ENCODE results near the gene CNKSR1.

The CNKSR1 gene

DNA sequence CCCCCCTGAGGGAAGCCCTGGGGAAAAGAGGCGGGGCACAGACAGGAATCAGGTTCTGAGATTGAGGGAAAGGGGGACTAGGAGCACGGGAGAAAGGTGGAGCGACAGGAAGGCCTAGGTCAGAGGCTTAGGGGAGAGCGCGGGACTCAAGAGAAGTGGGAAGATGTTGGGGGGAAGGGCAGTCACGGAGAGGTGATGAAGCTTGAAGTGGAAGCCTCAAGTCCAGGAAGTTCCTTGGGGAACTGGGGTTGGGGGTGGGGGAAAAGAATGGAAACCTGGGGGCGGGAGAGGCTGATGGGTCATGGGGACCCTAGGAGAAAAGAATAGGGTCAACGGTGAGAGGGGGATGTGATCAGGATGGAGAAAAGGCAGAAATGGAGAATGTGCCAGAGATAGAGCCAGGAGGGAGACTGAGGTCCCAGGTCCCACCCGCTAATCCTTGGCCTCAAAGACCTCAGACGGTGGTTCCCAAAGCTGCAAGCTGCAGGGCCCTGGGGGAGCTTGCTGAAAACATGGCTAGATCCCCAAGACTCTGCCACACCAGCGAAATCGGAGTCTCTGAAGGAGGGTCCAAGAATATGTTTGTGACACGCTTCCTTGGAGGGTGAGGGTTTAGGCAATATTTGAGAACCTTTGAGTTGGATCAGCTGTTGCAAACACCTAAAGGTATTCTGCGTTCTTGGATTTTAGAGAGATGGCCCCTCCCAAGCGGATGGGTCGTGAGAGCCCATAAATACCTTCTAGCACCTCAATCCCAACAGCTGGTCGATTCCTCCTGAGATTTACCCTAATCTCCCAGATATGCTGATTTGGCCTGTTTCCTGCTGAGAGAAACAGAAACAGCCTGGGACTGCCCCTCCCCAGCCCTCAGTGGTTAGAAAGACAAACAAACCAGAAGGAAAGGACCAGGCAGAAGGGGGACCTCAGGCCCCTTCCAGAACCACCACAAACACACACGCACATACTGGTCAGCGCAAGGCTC lies 12.1 kb upstream of the CNKSR1 start:
- Mint-ChIP-seq H3K4me3 (peak overlapping the region; percentile 68), H3K36me3 (ENCODE audit: low read depth) (peaks cover 6% of the 10 kb centered on the region), H3K4me1 (ENCODE audit: low read depth) (peaks cover 30% of the 10 kb centered on the region), H3K27me3 (peaks cover 56% of the 10 kb centered on the region), H3K27ac (peak overlapping the region; percentile 42), H3K9me3 (no peaks in the 10 kb centered on the region)
- intact Hi-C loops (cut with micrococcal nuclease) = loop anchor here (5.0 kb wide), 4 partner anchors 58 to 157 kb away; partner anchors contain the start of gene CEP85

DNA sequence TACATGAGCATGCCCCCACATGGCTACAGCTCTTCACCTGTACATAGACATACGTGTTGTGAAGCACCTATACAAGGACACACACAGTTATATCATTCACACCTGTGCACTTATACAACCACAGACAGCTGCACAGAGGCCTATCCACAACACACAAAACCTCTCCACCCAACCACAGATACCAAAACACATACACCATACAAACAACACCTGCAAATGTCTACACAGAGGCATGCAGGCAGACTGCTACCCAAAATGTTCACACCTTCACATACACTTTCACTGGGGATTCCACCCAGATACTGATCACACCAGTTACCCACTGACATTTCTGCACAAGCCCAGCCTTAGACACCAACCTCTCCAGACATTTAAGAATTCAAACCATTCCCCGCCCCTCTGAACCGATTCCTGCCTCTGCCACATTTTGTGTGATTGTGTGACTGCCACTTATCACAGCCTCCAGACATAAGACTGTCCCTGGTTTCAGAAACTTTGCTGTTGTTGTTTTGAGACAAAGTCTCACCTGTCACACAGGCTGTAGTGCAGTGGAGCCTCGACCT lies 10.5 kb upstream of the CNKSR1 start:
- intact Hi-C loops (cut with micrococcal nuclease) = loop anchor here (5.0 kb wide), 2 partner anchors 66 to 156 kb away; partner anchors contain the start of gene CEP85
- Mint-ChIP-seq H3K9me3 (no peaks in the 10 kb centered on the region), H3K4me1 (ENCODE audit: low read depth) (peaks cover 38% of the 10 kb centered on the region), H3K27me3 (peaks cover 42% of the 10 kb centered on the region), H3K27ac (no peak overlapping the region), H3K36me3 (ENCODE audit: low read depth) (peaks cover 13% of the 10 kb centered on the region), H3K4me3 (no peak overlapping the region)

DNA sequence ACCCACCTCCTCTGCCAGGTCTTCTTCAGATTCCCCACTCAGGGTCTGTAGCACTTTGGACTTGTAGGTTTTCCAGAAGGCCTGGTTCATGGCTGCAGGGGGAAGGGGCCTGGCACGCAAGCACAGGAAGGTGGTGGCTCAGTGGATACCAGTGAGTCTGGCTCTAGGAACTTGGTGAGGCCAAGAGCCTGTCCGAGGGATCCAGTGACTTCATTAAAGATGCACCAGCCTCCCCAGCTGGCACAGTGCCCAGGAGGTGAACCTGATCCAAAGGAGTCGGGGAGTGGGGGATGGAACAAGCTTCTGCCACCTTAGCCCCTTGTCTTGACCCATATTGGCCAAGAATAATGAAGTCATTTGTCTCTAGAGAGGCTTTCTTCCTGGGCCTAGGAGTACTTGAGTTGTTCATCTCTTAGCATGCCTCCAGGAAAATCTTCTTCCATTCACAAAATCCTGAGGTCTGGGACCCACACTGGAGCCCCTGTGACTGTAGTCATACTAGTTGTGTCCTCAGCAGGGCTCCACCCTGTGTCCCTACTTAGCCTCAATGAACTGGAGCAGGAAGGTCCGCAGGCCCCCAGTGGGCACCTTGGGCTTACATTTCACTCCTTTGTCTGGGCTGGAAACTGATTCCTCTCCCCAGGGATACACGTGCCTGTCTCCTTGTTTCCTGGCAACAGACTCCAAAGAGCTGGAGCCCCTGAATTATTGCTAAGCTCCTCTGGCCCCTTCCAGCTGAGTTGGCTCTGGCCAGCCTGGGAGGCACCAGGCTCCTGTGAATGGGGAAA lies 8.7 kb upstream of the CNKSR1 start, which contains the start of gene C1orf232:
Gene C1orf232, minus strand, starts transcription at position 554 of the 788 bp plus-strand sequence. Its CDS starts 464 bp downstream, at position 90.
- peaks cover 31% of the 10 kb centered on the region for H3K4me1 Mint-ChIP-seq (ENCODE audit: low read depth)
- H3K27me3 Mint-ChIP-seq = peaks cover 27% of the 10 kb centered on the region
- peak within 1 kb of the TSS; percentile 93 for H3K4me3 Mint-ChIP-seq
- H3K27ac Mint-ChIP-seq = peak within 1 kb of the TSS; percentile 91
- H3K9me3 Mint-ChIP-seq = no peaks in the 10 kb centered on the region
- peaks cover 13% of the 10 kb centered on the region for H3K36me3 Mint-ChIP-seq (ENCODE audit: low read depth)
- intact Hi-C loops (cut with micrococcal nuclease) = loop anchor here (5.0 kb wide), 2 partner anchors 64 to 154 kb away; partner anchors contain the start of gene CEP85

DNA sequence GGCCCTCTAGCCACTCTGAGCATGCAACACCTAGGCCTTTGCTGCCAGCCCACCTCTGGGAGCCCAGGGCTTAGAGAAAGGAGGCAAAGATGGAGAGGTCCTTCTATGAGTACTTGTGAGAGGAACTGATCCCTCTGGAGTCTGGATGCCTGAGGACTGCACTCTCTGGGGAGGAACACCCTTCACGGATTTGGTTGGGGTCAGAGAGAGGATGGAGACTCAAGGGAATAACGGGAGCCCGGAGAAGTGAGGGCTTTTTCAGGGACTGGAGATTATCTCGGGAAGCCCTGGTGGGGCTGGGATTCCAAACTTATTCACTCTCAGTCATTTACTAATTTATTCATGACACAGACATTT lies 8.1 kb upstream of the CNKSR1 start:
- peaks cover 13% of the 10 kb centered on the region for H3K36me3 Mint-ChIP-seq (ENCODE audit: low read depth)
- no peak overlapping the region for H3K27ac Mint-ChIP-seq
- intact Hi-C loops (cut with micrococcal nuclease) = loop anchor here (5.0 kb wide), 2 partner anchors 63 to 153 kb away; partner anchors contain the start of gene CEP85
- no peaks in the 10 kb centered on the region for H3K9me3 Mint-ChIP-seq
- no peak overlapping the region for H3K4me3 Mint-ChIP-seq
- H3K4me1 Mint-ChIP-seq (ENCODE audit: low read depth) = peaks cover 31% of the 10 kb centered on the region
- peaks cover 23% of the 10 kb centered on the region for H3K27me3 Mint-ChIP-seq

DNA sequence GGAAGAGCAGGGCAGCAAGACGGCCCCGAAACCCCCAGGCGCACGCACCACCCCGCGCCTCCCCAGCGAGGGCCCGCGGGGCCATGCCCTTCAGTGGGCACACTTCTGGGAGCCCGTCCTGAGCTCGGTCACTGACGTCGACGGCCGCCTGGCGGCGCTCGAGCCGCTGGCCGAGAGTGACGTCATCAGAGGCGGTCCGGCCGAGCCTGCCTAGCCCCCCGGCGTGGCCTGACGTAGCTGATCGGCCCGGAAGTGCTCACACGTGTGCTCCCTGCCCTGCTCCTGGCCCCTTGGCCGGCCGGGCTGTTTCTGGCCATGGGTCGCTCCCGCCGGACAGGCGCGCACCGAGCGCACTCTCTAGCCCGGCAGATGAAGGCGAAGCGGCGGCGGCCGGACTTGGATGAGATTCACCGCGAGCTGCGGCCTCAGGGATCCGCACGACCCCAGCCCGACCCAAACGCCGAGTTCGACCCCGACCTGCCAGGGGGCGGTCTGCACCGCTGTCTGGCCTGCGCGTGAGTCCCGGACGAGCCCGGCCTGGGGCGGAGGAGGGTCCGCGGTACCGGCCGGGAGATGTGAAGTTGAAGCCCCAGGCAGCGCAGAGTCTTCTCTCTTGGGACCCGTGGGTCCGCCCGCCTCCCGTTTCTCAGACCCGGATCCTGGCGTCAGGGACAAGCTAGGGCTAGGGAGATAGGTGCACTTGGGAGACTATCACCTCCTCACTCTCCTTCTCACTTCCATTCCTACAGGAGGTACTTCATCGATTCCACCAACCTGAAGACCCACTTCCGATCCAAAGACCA lies 7.4 kb upstream of the CNKSR1 start, which contains the start of gene ZNF593:
Gene ZNF593, plus strand, starts transcription at position 240 of the 803 bp plus-strand sequence. Its CDS starts 76 bp downstream, at position 316.
- peaks cover 17% of the 10 kb centered on the region for H3K27me3 Mint-ChIP-seq
- intact Hi-C loops (cut with micrococcal nuclease) = loop anchor here (5.0 to 10.0 kb wide), 3 partner anchors 62 to 215 kb away; partner anchors contain the start of gene CEP85
- peak within 1 kb of the TSS; percentile 91 for H3K27ac Mint-ChIP-seq
- peak within 1 kb of the TSS; percentile 93 for H3K4me3 Mint-ChIP-seq
- peaks cover 25% of the 10 kb centered on the region for H3K4me1 Mint-ChIP-seq (ENCODE audit: low read depth)
- no peaks in the 10 kb centered on the region for H3K9me3 Mint-ChIP-seq
- H3K36me3 Mint-ChIP-seq (ENCODE audit: low read depth) = peaks cover 13% of the 10 kb centered on the region

DNA sequence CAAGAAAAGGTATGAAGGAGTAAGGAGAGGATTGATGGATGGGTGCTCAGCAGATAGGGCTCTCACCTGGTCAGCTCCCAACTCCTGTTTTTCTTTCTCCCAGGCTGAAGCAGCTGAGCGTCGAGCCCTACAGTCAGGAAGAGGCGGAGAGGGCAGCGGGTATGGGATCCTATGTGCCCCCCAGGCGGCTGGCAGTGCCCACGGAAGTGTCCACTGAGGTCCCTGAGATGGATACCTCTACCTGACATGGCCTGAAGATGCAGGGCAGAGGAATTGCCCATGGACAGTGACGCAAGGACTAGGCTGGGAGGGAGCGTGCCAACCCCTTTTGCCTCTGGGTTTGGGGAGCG lies 6.8 kb upstream of the CNKSR1 start:
- Mint-ChIP-seq H3K4me3 (peak overlapping the region; percentile 93), H3K27me3 (peaks cover 11% of the 10 kb centered on the region), H3K27ac (peak overlapping the region; percentile 91), H3K9me3 (no peaks in the 10 kb centered on the region), H3K4me1 (ENCODE audit: low read depth) (peaks cover 19% of the 10 kb centered on the region), H3K36me3 (ENCODE audit: low read depth) (peaks cover 13% of the 10 kb centered on the region)
- intact Hi-C loops (cut with micrococcal nuclease) = loop anchor here (10.0 kb wide), 1 partner anchor 214 kb away; no protein-coding TSS in a partner anchor

DNA sequence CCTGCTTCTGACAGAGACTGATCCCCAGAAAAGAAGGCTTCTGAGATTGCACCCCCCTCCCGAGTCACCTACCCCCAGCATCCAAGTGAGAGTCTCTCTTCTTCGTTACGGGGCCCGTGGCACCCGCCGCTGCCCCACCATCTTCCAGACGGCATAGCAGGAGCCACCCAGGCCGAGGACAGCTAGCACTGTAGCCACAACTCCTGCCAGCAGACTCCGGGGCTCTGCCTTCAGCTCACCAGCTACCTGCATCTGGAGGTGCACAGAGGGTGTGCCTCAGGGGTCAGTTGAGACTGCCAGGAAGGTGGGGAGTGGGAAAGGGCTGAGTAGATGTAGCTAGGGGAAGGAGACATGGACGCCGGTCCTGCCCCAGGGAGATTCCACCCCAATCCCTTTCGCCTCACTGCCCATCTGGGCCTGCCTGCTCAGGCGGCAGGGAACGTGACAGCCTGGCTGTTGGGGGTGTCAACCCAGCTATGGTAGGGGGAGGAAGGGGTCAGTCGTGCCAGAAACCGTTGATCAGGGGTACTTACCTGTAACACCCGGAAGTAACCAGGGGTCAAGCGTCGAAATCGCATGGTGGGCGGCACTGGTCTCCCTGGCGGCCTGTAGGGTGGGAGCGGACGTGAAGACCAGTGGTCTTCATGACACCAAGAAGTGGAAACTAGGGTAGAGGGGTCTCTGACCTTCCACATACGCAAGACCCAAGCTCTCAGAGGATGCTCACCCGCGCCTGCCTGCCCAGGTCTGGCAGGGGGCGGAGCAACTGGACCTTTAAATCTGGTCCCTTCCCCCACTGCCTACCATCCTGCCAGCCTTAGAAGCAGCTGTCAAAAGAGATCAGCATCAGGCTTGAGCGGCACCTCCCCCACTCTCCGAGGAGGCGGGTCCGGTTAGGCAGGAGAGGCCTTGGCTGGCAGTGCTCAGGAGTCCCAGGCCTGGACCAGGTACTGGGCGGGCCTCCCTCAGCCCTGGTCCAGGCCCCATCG lies 5.9 kb upstream of the CNKSR1 start, which contains the start of gene ZNF593OS:
Gene ZNF593OS, minus strand, starts transcription at position 749 of the 989 bp plus-strand sequence. Its CDS starts 171 bp downstream, at position 578.
- H3K9me3 Mint-ChIP-seq = no peaks in the 10 kb centered on the region
- H3K36me3 Mint-ChIP-seq (ENCODE audit: low read depth) = peaks cover 13% of the 10 kb centered on the region
- H3K27me3 Mint-ChIP-seq = peaks cover 4% of the 10 kb centered on the region
- intact Hi-C loops (cut with micrococcal nuclease) = loop anchor here (10.0 kb wide), 1 partner anchor 213 kb away; no protein-coding TSS in a partner anchor
- peaks cover 16% of the 10 kb centered on the region for H3K4me1 Mint-ChIP-seq (ENCODE audit: low read depth)
- peak within 1 kb of the TSS; percentile 91 for H3K27ac Mint-ChIP-seq
- peak within 1 kb of the TSS; percentile 93 for H3K4me3 Mint-ChIP-seq

DNA sequence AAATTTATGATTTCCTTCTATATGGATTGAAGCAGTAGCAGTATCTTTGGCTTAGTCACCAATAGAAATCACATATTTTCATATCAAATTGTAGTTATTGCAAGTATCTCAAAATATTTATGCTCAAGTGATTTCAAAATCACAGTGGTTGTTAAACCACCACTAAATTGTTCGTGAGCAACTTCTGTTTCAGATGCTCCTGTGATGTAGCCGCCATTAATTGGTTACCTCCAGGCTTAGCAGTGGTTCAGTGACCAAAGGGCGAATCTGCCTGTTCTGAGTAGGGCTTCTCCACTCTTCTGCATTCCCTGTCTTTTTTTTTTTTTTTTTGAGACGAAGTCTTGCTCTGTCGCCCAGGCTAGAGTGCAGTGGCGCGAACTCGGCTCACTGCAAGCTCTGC lies 1.9 kb upstream of the CNKSR1 start:
- Mint-ChIP-seq H3K4me1 (ENCODE audit: low read depth) (peaks cover 18% of the 10 kb centered on the region), H3K36me3 (ENCODE audit: low read depth) (peaks cover 6% of the 10 kb centered on the region), H3K27me3 (no peaks in the 10 kb centered on the region), H3K9me3 (no peaks in the 10 kb centered on the region), H3K4me3 (no peak overlapping the region), H3K27ac (no peak overlapping the region)
- intact Hi-C loops (cut with micrococcal nuclease) = loop anchor here (10.0 kb wide), 1 partner anchor 209 kb away; no protein-coding TSS in a partner anchor

DNA sequence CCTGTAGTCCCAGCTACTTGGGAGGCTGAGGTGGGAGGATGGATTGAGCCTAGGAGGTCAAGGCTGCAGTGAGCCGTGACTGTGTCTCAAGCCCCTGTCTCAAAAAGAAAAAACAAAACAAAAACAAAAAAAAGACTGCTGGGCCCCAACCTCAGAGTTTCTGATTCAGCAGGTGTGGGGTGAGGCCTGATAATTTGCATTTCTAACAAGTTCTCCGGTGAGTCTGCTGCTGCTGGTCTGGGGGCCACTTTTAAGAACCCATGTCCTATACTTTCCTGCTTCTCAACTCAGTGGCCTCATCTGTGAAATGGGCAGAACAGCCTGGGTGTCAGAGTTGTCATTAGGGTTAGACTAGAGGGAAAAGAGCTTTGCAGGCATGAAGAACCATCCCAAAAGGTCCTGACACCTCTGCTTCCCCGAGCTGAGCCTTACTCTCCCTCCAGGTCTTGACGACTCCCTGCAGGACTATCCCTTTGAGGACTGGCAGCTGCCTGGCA lies 2.8 kb downstream of the CNKSR1 start:
- no peaks in the 10 kb centered on the region for H3K27me3 Mint-ChIP-seq
- H3K9me3 Mint-ChIP-seq = no peaks in the 10 kb centered on the region
- intact Hi-C loops (cut with micrococcal nuclease) = no loop called here
- no peaks in the 10 kb centered on the region for H3K36me3 Mint-ChIP-seq (ENCODE audit: low read depth)
- H3K4me3 Mint-ChIP-seq = no peak overlapping the region
- H3K27ac Mint-ChIP-seq = no peak overlapping the region
- H3K4me1 Mint-ChIP-seq (ENCODE audit: low read depth) = peaks cover 5% of the 10 kb centered on the region

DNA sequence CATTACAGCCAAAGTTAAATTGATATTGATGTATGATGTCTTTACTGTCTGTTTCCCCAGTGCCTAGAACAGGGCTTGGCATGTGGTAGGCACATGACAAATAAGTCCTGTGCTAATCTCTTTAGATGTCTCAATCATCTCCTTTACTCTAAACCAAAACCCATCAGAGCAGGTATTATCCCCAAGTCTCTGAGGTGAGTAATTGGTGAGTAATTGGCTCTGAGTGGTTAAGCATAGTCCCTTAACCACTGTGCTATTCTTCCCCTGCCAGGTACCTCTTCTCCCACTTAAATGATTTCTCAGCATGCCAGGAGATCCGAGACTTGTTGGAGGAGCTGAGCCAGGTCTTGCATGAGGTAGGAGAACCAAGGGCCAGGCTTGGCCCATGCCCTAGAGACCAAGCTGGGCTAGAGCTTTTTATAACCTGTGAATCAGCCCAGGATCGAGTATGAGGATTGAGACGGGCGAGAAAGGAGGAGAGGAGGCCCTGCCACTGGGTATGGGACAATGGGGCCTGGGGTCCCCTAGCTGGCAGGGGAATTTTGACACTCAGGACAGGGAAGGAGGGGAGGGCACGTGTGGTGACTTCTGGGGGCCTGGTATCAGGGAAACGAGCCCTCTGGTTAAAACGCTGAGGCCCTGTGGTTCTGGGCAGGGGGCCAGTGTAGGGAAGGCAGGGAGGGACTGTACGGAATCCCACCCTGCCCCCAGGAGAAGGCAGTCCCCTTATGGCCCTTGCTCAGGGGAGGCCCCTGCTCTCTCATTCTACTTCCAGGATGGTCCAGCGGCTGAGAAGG lies 4.5 kb downstream of the CNKSR1 start:
- H3K4me1 Mint-ChIP-seq (ENCODE audit: low read depth) = peaks cover 5% of the 10 kb centered on the region
- H3K9me3 Mint-ChIP-seq = no peaks in the 10 kb centered on the region

DNA sequence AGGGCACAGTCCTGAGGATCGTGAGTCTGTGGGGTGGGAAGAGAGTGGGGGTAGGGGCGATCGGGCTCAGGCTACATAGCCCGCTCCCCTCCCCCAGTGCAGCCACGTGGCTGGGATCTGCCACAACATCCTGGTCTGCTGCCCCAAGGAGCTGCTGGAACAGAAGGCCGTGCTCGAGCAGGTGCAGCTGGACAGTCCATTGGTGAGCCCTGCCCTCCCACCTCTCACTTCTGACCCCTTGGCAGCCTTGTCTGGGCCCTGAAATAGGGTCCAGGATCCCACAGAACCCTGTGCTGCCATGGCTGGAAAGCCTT lies 5.0 kb downstream of the CNKSR1 start:
- no peaks in the 10 kb centered on the region for H3K36me3 Mint-ChIP-seq (ENCODE audit: low read depth)
- intact Hi-C loops (cut with micrococcal nuclease) = no loop called here
- no peaks in the 10 kb centered on the region for H3K9me3 Mint-ChIP-seq
- no peaks in the 10 kb centered on the region for H3K27me3 Mint-ChIP-seq
- no peak overlapping the region for H3K4me3 Mint-ChIP-seq
- peaks cover 5% of the 10 kb centered on the region for H3K4me1 Mint-ChIP-seq (ENCODE audit: low read depth)
- no peak overlapping the region for H3K27ac Mint-ChIP-seq

More for the DNA sequence above, 4.5 kb downstream of the CNKSR1 start:
- Mint-ChIP-seq H3K27me3 (no peaks in the 10 kb centered on the region), H3K4me3 (no peak overlapping the region), H3K36me3 (ENCODE audit: low read depth) (no peaks in the 10 kb centered on the region), H3K27ac (no peak overlapping the region)
- intact Hi-C loops (cut with micrococcal nuclease) = no loop called here
